Placental epithelial cell (primary cell): ENCODE results near the gene VPS26C. TPM values are rescaled to one million over a fixed set of nuclear protein-coding genes. Genes with fewer than 3 reads are reported as not detected.

Experiments used
- small RNA-seq: library from RNA; depleted of rRNA; stranded (forward); fragments of <200 nt; gene quantifications from one replicate; pipeline ENCODE3, GENCODE V24; 2012
- total RNA-seq: library from RNA; depleted of rRNA; stranded (reverse); fragments of >200 nt; gene quantifications from 2 replicates; pipeline ENCODE4 v1.2.3, GENCODE V29; 2012

VPS26C gene
- total RNA-seq: 27.1 and 36.4 TPM in 2 replicates

GRCh38 chr21:37267269-37268185 lies at the start of gene VPS26C:
Gene VPS26C (minus strand): TSS chr21:37267334. CDS start chr21:37267294, 40 bp downstream.

Small RNA genes lying within 50 kb of the gene (small RNA-seq; reads per million reads assigned to genes)
- gene RN7SL678P: not detected

Other genes starting within 250 kb of the VPS26C start
- 7.1 and 15.4 TPM in 2 replicates for gene PIGP, start 194.3 kb downstream of the VPS26C start, total RNA-seq
- 163 and 275 TPM in 2 replicates for gene TTC3, start 194.1 kb downstream of the VPS26C start, total RNA-seq
- gene DYRK1A, start 99.4 kb upstream of the VPS26C start, total RNA-seq: 82.8 and 98.0 TPM in 2 replicates